WERI-Rb-1 (cell line): ENCODE data around the gene FBXO38.

Experiments
- DNase-seq: peaks from one replicate; pipeline ENCODE4 v3.0.0-alpha.2; 2020
- H3K27ac ChIP-seq: fragments of 250-450 bp; sonication (Bioruptor Pico); 2 replicates; pipeline ENCODE4 v1.5.1; 2020; ENCODE audit warnings: mild to moderate bottlenecking, moderate library complexity
- H3K27me3 ChIP-seq: fragments of 250-450 bp; sonication (Bioruptor Pico); 2 replicates; pipeline ENCODE4 v1.5.1; 2021; ENCODE audit warnings: mild to moderate bottlenecking, low read depth, moderate library complexity; ENCODE audit not compliant: insufficient read depth, severe bottlenecking
- H3K36me3 ChIP-seq: fragments of 250-450 bp; sonication (Bioruptor Pico); 2 replicates; pipeline ENCODE4 v1.5.1; 2020; ENCODE audit warnings: mild to moderate bottlenecking, moderate library complexity
- H3K4me3 ChIP-seq: 2 replicates; pipeline ENCODE4 v1.5.1; 2011; ENCODE audit warnings: low read depth, mild to moderate bottlenecking, control low read depth, low read length
- H3K9me3 ChIP-seq: fragments of 250-450 bp; sonication (Bioruptor Pico); 2 replicates; pipeline ENCODE4 v1.5.1; 2021; ENCODE audit warnings: mild to moderate bottlenecking, moderate library complexity; ENCODE audit not compliant: severe bottlenecking
- CTCF ChIP-seq: IDR thresholded peaks from 2 replicates; pipeline ENCODE4 v1.5.1; 2011; ENCODE audit warnings: low read depth, mild to moderate bottlenecking, control low read depth, inconsistent platforms, low read length

Gene FBXO38

GRCh38 chr5:148383564-148384379 lies at the start of gene FBXO38:
TSS of gene FBXO38 (plus strand) at chr5:148383958. CDS start at chr5:148394777, 10,819 bp downstream.
- Histone ChIP-seq H3K27me3 (no peaks in the 10 kb centered on the region), H3K9me3 (no peaks in the 10 kb centered on the region), H3K36me3 (peaks cover 4% of the 10 kb centered on the region; the same call in 1 of the 2 replicates), H3K27ac (peak within 1 kb of the TSS; percentile 80), H3K4me3 (peak within 1 kb of the TSS; percentile 93)
- TF ChIP-seq CTCF, result no peak
- peak; percentile 97 for DNase-seq

- H3K9me3 ChIP-seq, result peaks cover 4% of the 10 kb centered on the region
- H3K36me3 ChIP-seq, result no peaks in the 10 kb centered on the region
- no peak for TF ChIP-seq CTCF
- no peak for DNase-seq
- no peaks in the 10 kb centered on the region for H3K27me3 ChIP-seq
- H3K27ac ChIP-seq, result no peak within 1 kb of the TSS
- H3K4me3 ChIP-seq, result no peak within 1 kb of the TSS
Measured at GRCh38 chr5:148335259-148335658, 48.5 kb upstream of the FBXO38 start, which contains the start of gene SPINK9. TSS of gene SPINK9 (plus strand) at chr5:148335559. CDS start at chr5:148335614, 55 bp downstream.

- H3K27ac ChIP-seq, result no peak overlapping the region
- DNase-seq, result no peak
- no peak for TF ChIP-seq CTCF
- no peaks in the 10 kb centered on the region for H3K9me3 ChIP-seq
- H3K36me3 ChIP-seq, result no peaks in the 10 kb centered on the region
- no peak overlapping the region for H3K4me3 ChIP-seq
- H3K27me3 ChIP-seq, result no peaks in the 10 kb centered on the region
Measured at GRCh38 chr5:148336704-148337435, 46.9 kb upstream of the FBXO38 start.

- TF ChIP-seq CTCF, result no peak
- DNase-seq, result no peak
- H3K9me3 ChIP-seq, result no peaks in the 10 kb centered on the region
- H3K27me3 ChIP-seq, result no peaks in the 10 kb centered on the region
- no peak overlapping the region for H3K27ac ChIP-seq
- no peaks in the 10 kb centered on the region for H3K36me3 ChIP-seq
- no peak overlapping the region for H3K4me3 ChIP-seq
Measured at GRCh38 chr5:148342371-148343045, 41.2 kb upstream of the FBXO38 start.

- Histone ChIP-seq H3K27me3 (no peaks in the 10 kb centered on the region), H3K9me3 (no peaks in the 10 kb centered on the region), H3K36me3 (no peaks in the 10 kb centered on the region), H3K27ac (no peak overlapping the region), H3K4me3 (no peak overlapping the region)
- DNase-seq, result no peak
- TF ChIP-seq CTCF, result no peak
Measured at GRCh38 chr5:148343046-148343407, 40.7 kb upstream of the FBXO38 start.
